GM12878 (cell line): ENCODE data around the gene HSD17B12. TPM values are rescaled to one million over a fixed set of nuclear protein-coding genes. Genes with fewer than 3 reads are reported as not detected.

ENCODE experiments used
- ATAC-seq: fragments of 200-7000 bp; cut with Tn5 transposase; 3 replicates; pipeline ENCODE4 v1.9.1; 2020; ENCODE audit warnings: mild to moderate bottlenecking, moderate library complexity
- BruUV-seq: library from RNA; stranded (reverse); fragments of 400-500 nt; replicated peaks from 2 replicates; lab custom pipeline; 2021; lab: Mats Ljungman, UMichigan
- CTCF ChIA-PET: fragments of 300-600 bp; sonication (Branson Sonifier 250); formaldehyde crosslinking; extraction: SDS; loops from one replicate; lab custom pipeline; 2021; ENCODE audit warnings: inconsistent platforms; lab: Yijun Ruan, JAX
- POLR2A ChIA-PET: fragments of 350-600 bp; formaldehyde crosslinking; extraction: SDS; loops from one replicate; lab custom pipeline; 2021; ENCODE audit warnings: inconsistent platforms; lab: Charles Lee
- RAD21 ChIA-PET: fragments of 300-600 bp; sonication (Branson Sonifier 250); formaldehyde crosslinking; loops from one replicate; lab custom pipeline; 2023; ENCODE audit warnings: antibody characterized with exemption; ENCODE audit not compliant: unreplicated experiment; lab: Charles Lee
- SMC1A ChIA-PET: fragments of 300-600 bp; sonication (Branson Sonifier 250); formaldehyde crosslinking; loops from one replicate; lab custom pipeline; 2023; ENCODE audit not compliant: unreplicated experiment, uncharacterized antibody; lab: Charles Lee
- DNase-seq: peaks from one replicate; pipeline ENCODE4 v3.0.0-alpha.2; 2011; ENCODE audit warnings: low read depth, low spot score
- FAIRE-seq: peaks from 3 replicates; lab custom pipeline; 2011; peaks lifted over from hg19 to GRCh38; lab: Jason Lieb, UNC
- H2AFZ ChIP-seq: 2 replicates; pipeline ENCODE4 v1.6.0; 2011; ENCODE audit warnings: low read depth, low read length, control low read depth; ENCODE audit not compliant: control insufficient read depth
- H3K27ac ChIP-seq: 2 replicates; pipeline ENCODE4 v1.5.1; 2011; ENCODE audit warnings: control low read depth; ENCODE audit not compliant: control insufficient read depth, insufficient read depth
- H3K27me3 ChIP-seq, 2 experiments: replicated peaks in 1 of 2; 2 replicates each; pipeline versions ENCODE4 v1.6.0 to v1.6.1; 2011; ENCODE audit warnings: low read length in 1 of 2; ENCODE audit not compliant: control insufficient read depth in 2 of 2, insufficient read depth in 2 of 2
- H3K36me3 ChIP-seq, 2 experiments: 2 replicates each; pipeline ENCODE4 v1.5.1; 2011; ENCODE audit warnings: low read length in 1 of 2; ENCODE audit not compliant: control insufficient read depth in 2 of 2, insufficient read depth in 2 of 2
- H3K4me1 ChIP-seq: 2 replicates; pipeline ENCODE4 v1.6.1; 2011; ENCODE audit warnings: mild to moderate bottlenecking, low read length, moderate library complexity, mixed read lengths; ENCODE audit not compliant: control insufficient read depth, insufficient read depth
- H3K4me2 ChIP-seq: 2 replicates; pipeline ENCODE4 v1.6.0; 2011; ENCODE audit warnings: control low read depth; ENCODE audit not compliant: control insufficient read depth, insufficient read depth
- H3K4me3 ChIP-seq: fragments of 200-600 bp; sonication (generic); 2 replicates; pipeline ENCODE4 v1.5.1; 2016
- H3K79me2 ChIP-seq: 2 replicates; pipeline ENCODE4 v1.6.0; 2011; ENCODE audit warnings: low read length; ENCODE audit not compliant: control insufficient read depth, insufficient read depth
- H3K9ac ChIP-seq: 2 replicates; pipeline ENCODE4 v1.8.0; 2011; ENCODE audit warnings: low read length, control low read depth, mixed read lengths; ENCODE audit not compliant: control insufficient read depth, insufficient read depth
- H3K9me3 ChIP-seq: replicated peaks from 3 replicates; pipeline ENCODE4 v1.5.1; 2011; ENCODE audit warnings: mild to moderate bottlenecking, low read length; ENCODE audit not compliant: control insufficient read depth, insufficient read depth
- H4K20me1 ChIP-seq: 2 replicates; pipeline ENCODE4 v1.6.0; 2011; ENCODE audit not compliant: control insufficient read depth, insufficient read depth
- BMI1 ChIP-seq: fragments of 450-650 bp; IDR thresholded peaks from 2 replicates; pipeline ENCODE4 v1.6.1; 2016; ENCODE audit warnings: mild to moderate bottlenecking, moderate library complexity, borderline replicate concordance
- CEBPB ChIP-seq, 2 experiments: fragments of 150-350 bp in 1 of 2; IDR thresholded peaks; 2 replicates each; pipeline ENCODE4 v1.6.1; 2012 to 2014; ENCODE audit warnings: low read depth in 2 of 2, low read length in 2 of 2, borderline replicate concordance in 1 of 2, inconsistent platforms in 1 of 2
- EZH2 ChIP-seq: IDR thresholded peaks from 2 replicates; pipeline ENCODE4 v1.6.1; 2012; ENCODE audit warnings: low read depth, mild to moderate bottlenecking, control low read depth, inconsistent platforms, low read length, borderline replicate concordance; ENCODE audit not compliant: control insufficient read depth
- IKZF2 ChIP-seq, 2 experiments: fragments of 450-650 bp; IDR thresholded peaks; 2 replicates each; pipeline ENCODE4 v1.6.1; 2017; ENCODE audit warnings: mild to moderate bottlenecking in 2 of 2, moderate library complexity in 2 of 2
- MAX ChIP-seq: IDR thresholded peaks from 2 replicates; pipeline ENCODE4 v1.6.1; 2012; ENCODE audit warnings: low read depth, low read length, improper control_type of control experiment
- MEF2B ChIP-seq: fragments of 450-650 bp; IDR thresholded peaks from 2 replicates; pipeline ENCODE4 v1.6.1; 2018; ENCODE audit warnings: mild to moderate bottlenecking, moderate library complexity; ENCODE audit not compliant: partially characterized antibody, poor library complexity, severe bottlenecking
- NR2F1 ChIP-seq: fragments of 450-650 bp; conservative IDR thresholded peaks from 2 replicates; pipeline ENCODE4 v1.6.1; 2017; ENCODE audit warnings: mild to moderate bottlenecking
- PAX8 ChIP-seq: fragments of 450-650 bp; IDR thresholded peaks from 2 replicates; pipeline ENCODE4 v1.6.1; 2017; ENCODE audit warnings: mild to moderate bottlenecking, moderate library complexity
- POU2F2 ChIP-seq: IDR thresholded peaks from 3 replicates; pipeline ENCODE4 v1.6.1; 2011; ENCODE audit warnings: low read depth, mild to moderate bottlenecking, low read length, borderline replicate concordance
- SUZ12 ChIP-seq: fragments of 200-600 bp; sonication (generic); IDR thresholded peaks from one replicate; pipeline ENCODE4 v1.6.1; 2018; ENCODE audit warnings: antibody characterized with exemption, mild to moderate bottlenecking; ENCODE audit not compliant: unreplicated experiment
- TAF1 ChIP-seq: IDR thresholded peaks from 2 replicates; pipeline ENCODE4 v1.6.1; 2011; ENCODE audit warnings: mild to moderate bottlenecking, low read depth, low read length, borderline replicate concordance
- TCF7 ChIP-seq: IDR thresholded peaks from 2 replicates; pipeline ENCODE4 v1.6.1; 2014; ENCODE audit warnings: antibody characterized with exemption, borderline replicate concordance
- ZNF207 ChIP-seq: fragments of 450-650 bp; IDR thresholded peaks from 2 replicates; pipeline ENCODE4 v1.6.1; 2014; ENCODE audit warnings: antibody characterized with exemption, mild to moderate bottlenecking, borderline replicate concordance
- WGBS: methylation state at CpG from one replicate; pipeline ENCODE4 v1.1.6; 2016; ENCODE audit warnings: low lambda C conversion rate; ENCODE audit not compliant: insufficient replicate concordance, insufficient coverage; ENCODE audit errors: missing lambda C conversion rate; 5-methylcytosine and 5-hydroxymethylcytosine counted together
- in situ Hi-C: fragments of 300-500 bp; cut with MboI; formaldehyde crosslinking; loops from 9 replicates; pipeline ENCODE4 v1.14.3; 2018; ENCODE audit warnings: mixed read lengths
- intact Hi-C: fragments of 100-400 bp; cut with micrococcal nuclease; formaldehyde crosslinking; loops from one replicate; pipeline ENCODE4 v1.14.2; 2022; ENCODE audit not compliant: unreplicated experiment
- polyA plus RNA-seq, 11 experiments: library from polyadenylated mRNA; depleted of rRNA in 4 of 11; unstranded in 6 of 11; stranded (reverse) in 5 of 11; fragments of >200 nt; fragmentation: Nextera tagmentation in 4 of 11; fragmentation: Illumina TruSeq in 1 of 11; extraction: Ambion mirVana in 4 of 11; extraction: Trizol in 1 of 11; gene quantifications; 1 replicate in 1 of 11; 2 replicates in 10 of 11; pipeline versions ENCODE4 v1.2.1 to v1.2.3, GENCODE V29; 2011 to 2016; ENCODE audit warnings: inconsistent platforms in 2 of 11, missing spikeins in 2 of 11, low read depth in 1 of 11
- total RNA-seq, 4 experiments: library from RNA; depleted of rRNA in 3 of 4; stranded (reverse); fragments of >200 nt in 3 of 4; fragmentation: Illumina TruSeq in 1 of 4; extraction: Trizol in 1 of 4; gene quantifications; 2 replicates each; pipeline versions ENCODE4 v1.2.1 to v1.2.3, GENCODE V29; 2013 to 2021

HSD17B12 gene
- total and polyA plus RNA-seq, 10 of the 15 experiments (the other 5 are each of a cell fraction or from before 2014, with no cell fraction given), result 23.6 to 88.0 (median 64.7) TPM

GRCh38 chr11:43898574-43898973, 218.0 kb downstream of the HSD17B12 start:
- intact Hi-C loops, result loop anchor here (5.0 kb wide), 1 partner anchor 51 kb away; no protein-coding TSS in a partner anchor
- WGBS, result 92% methylated on average over 7 of the region's 7 CpGs
- ATAC-seq (no peak), DNase-seq (no peak), FAIRE-seq (no peak)
- Histone ChIP-seq H3K9ac (no peak overlapping the region), H3K4me2 (no peak overlapping the region), H3K79me2 (no peaks in the 10 kb centered on the region), H3K36me3 (peaks cover 5 to 16% of the 10 kb centered on the region in 2 experiments), H4K20me1 (no peaks in the 10 kb centered on the region), H2AFZ (no peak overlapping the region), H3K4me3 (no peak overlapping the region), H3K4me1 (no peaks in the 10 kb centered on the region), H3K27me3 (no peaks in the 10 kb centered on the region), H3K9me3 (no peaks in the 10 kb centered on the region), H3K27ac (no peak overlapping the region)
- RAD21 ChIA-PET, result interaction anchor here (1.2 kb wide), 1 partner anchor 9 kb away, joined by 3 read pairs; no protein-coding TSS in a partner anchor
- CTCF ChIA-PET, result interaction anchor here (1.0 kb wide), 1 partner anchor 9 kb away, joined by 3 read pairs; no protein-coding TSS in a partner anchor
- POLR2A ChIA-PET, result no interaction called here
- no peak for TF ChIP-seq CEBPB (IDR thresholded peaks at IDR 0.05; ENCODE audit: borderline replicate concordance in 1 of 2, low read depth in 2 of 2, low read length in 2 of 2)
- no TSS peak for BruUV-seq
- SMC1A ChIA-PET, result interaction anchor here (1.4 to 1.7 kb wide), 2 partner anchors 10 to 20 kb away, joined by 3 to 5 read pairs; no protein-coding TSS in a partner anchor
- in situ Hi-C loops, result no loop called here

GRCh38 chr11:43899094-43899493, 218.6 kb downstream of the HSD17B12 start:
- Histone ChIP-seq H3K4me1 (no peaks in the 10 kb centered on the region), H2AFZ (no peak overlapping the region), H3K9me3 (no peaks in the 10 kb centered on the region), H3K4me2 (no peak overlapping the region), H3K4me3 (no peak overlapping the region), H3K27ac (no peak overlapping the region), H3K36me3 (peaks cover 5 to 19% of the 10 kb centered on the region in 2 experiments), H3K27me3 (no peaks in the 10 kb centered on the region), H3K9ac (no peak overlapping the region), H3K79me2 (no peaks in the 10 kb centered on the region), H4K20me1 (no peaks in the 10 kb centered on the region)
- no peak for DNase-seq
- RAD21 ChIA-PET, result interaction anchor here (1.2 kb wide), 1 partner anchor 9 kb away, joined by 3 read pairs; no protein-coding TSS in a partner anchor
- CTCF ChIA-PET, result interaction anchor here (1.0 kb wide), 1 partner anchor 9 kb away, joined by 3 read pairs; no protein-coding TSS in a partner anchor
- intact Hi-C loops, result loop anchor here (5.0 kb wide), 1 partner anchor 52 kb away; no protein-coding TSS in a partner anchor
- FAIRE-seq, result no peak
- no TSS peak for BruUV-seq
- ATAC-seq, result no peak
- in situ Hi-C loops, result no loop called here
- POLR2A ChIA-PET, result no interaction called here
- TF ChIP-seq NR2F1 (no peak), PAX8 (no peak), TAF1 (no peak), TCF7 (no peak), POU2F2 (no peak), MAX (no peak), ZNF207 (no peak), BMI1 (no peak), SUZ12 (no peak), MEF2B (no peak), IKZF2 (IDR thresholded peaks at IDR 0.05) (no peak), EZH2 (no peak)
- SMC1A ChIA-PET, result interaction anchor here (1.4 to 1.7 kb wide), 2 partner anchors 11 to 19 kb away, joined by 3 to 5 read pairs; no protein-coding TSS in a partner anchor
- WGBS, result 91% methylated on average over 13 of the region's 13 CpGs
